ENCODE measurements around the gene POP4. TPM values are rescaled to one million over a fixed set of nuclear protein-coding genes. Genes with fewer than 3 reads are reported as not detected.

POP4 gene
- total and polyA plus RNA-seq, 12 donors, result 65.4 to 134 (median 75.5) TPM

GRCh38 chr19:29564574-29565005 lies 41.5 kb upstream of the POP4 start:
- WGBS, 4 donors, result 38 to 51% (median 39%) methylated on average over 9 to 11 of the region's 11 CpGs
- H3K4me1 ChIP-seq (replicated peaks in 1 of 2), result no peaks in the 10 kb centered on the region
- no peak overlapping the region for H3K27ac ChIP-seq
- H3K36me3 ChIP-seq (replicated peaks in 1 of 2), result no peaks in the 10 kb centered on the region
- DNase-seq, result no peak
- no peaks in the 10 kb centered on the region for H3K9me3 ChIP-seq (replicated peaks in 1 of 3)
- H3K27me3 ChIP-seq, result no peaks in the 10 kb centered on the region
- TF ChIP-seq POLR2A (IDR thresholded peaks at IDR 0.05), result no peak
- TF ChIP-seq CTCF (IDR thresholded peaks at IDR 0.05), result no peak
- no peak overlapping the region for H3K4me3 ChIP-seq
- intact Hi-C loops (cut with DNase I), result no loop called here

- TF ChIP-seq POLR2A (IDR thresholded peaks at IDR 0.05), result no peak
- no peak for TF ChIP-seq CTCF (IDR thresholded peaks at IDR 0.05)
- Histone ChIP-seq H3K9me3 (replicated peaks in 1 of 3) (no peaks in the 10 kb centered on the region), H3K36me3 (replicated peaks in 1 of 2) (no peaks in the 10 kb centered on the region), H3K27me3 (no peaks in the 10 kb centered on the region), H3K27ac (no peak overlapping the region), H3K4me1 (replicated peaks in 1 of 2) (no peaks in the 10 kb centered on the region), H3K4me3 (no peak overlapping the region)
- WGBS, 4 donors, result 73 to 83% (median 80%) methylated on average over 6 to 19 of the region's 19 CpGs
- intact Hi-C loops (cut with DNase I), result no loop called here
- DNase-seq, result no peak
Measured at GRCh38 chr19:29565171-29565570, 40.9 kb upstream of the POP4 start.

- Histone ChIP-seq H3K27me3 (no peaks in the 10 kb centered on the region), H3K4me3 (no peak overlapping the region), H3K36me3 (replicated peaks in 1 of 2) (no peaks in the 10 kb centered on the region), H3K9me3 (replicated peaks in 1 of 3) (no peaks in the 10 kb centered on the region), H3K27ac (no peak overlapping the region), H3K4me1 (replicated peaks in 1 of 2) (no peaks in the 10 kb centered on the region)
- 73 to 86% (median 79%) methylated on average over 3 of the region's 3 CpGs for WGBS, 4 donors
- DNase-seq, result no peak
- intact Hi-C loops (cut with DNase I), result no loop called here
- TF ChIP-seq POLR2A (IDR thresholded peaks at IDR 0.05), result no peak
- no peak for TF ChIP-seq CTCF (IDR thresholded peaks at IDR 0.05)
Measured at GRCh38 chr19:29566496-29567054, 39.5 kb upstream of the POP4 start.

- no peaks in the 10 kb centered on the region for H3K9me3 ChIP-seq (replicated peaks in 1 of 3)
- intact Hi-C loops (cut with DNase I), result no loop called here
- H3K27ac ChIP-seq, result no peak overlapping the region
- H3K36me3 ChIP-seq (replicated peaks in 1 of 2), result no peaks in the 10 kb centered on the region
- H3K4me3 ChIP-seq, result no peak overlapping the region
- H3K4me1 ChIP-seq (replicated peaks in 1 of 2), result no peaks in the 10 kb centered on the region
- WGBS, 4 donors, result 54 to 82% (median 65%) methylated on average over 2 of the region's 2 CpGs
- H3K27me3 ChIP-seq, result no peaks in the 10 kb centered on the region
- DNase-seq, result peak in 1 of 7 donors; percentile 27
- TF ChIP-seq CTCF (IDR thresholded peaks at IDR 0.05), result no peak
Measured at GRCh38 chr19:29567366-29567915, 38.6 kb upstream of the POP4 start.
